T-helper 1 cell treated with Interleukin-12 subunit alpha and Interleukin-12 subunit beta and Interleukin-4 antibody, amounts not matched to agents 30 ng/mL and 1 ng/mL, for 36 hours (primary cell): ENCODE results near the gene PDE7B. TPM values are rescaled to one million over a fixed set of nuclear protein-coding genes. Genes with fewer than 3 reads are reported as not detected.

Experiments used
- intact Hi-C: fragments of 100-400 bp; cut with micrococcal nuclease; formaldehyde crosslinking; loops from one replicate; pipeline ENCODE4 v1.15.1; 2024
- total RNA-seq: library from RNA; stranded (reverse); gene quantifications from 2 replicates; pipeline ENCODE4 v1.2.3, GENCODE V29; 2022

Gene PDE7B
- total RNA-seq, 1 donor from 2014 or later: 7.1 TPM

DNA sequence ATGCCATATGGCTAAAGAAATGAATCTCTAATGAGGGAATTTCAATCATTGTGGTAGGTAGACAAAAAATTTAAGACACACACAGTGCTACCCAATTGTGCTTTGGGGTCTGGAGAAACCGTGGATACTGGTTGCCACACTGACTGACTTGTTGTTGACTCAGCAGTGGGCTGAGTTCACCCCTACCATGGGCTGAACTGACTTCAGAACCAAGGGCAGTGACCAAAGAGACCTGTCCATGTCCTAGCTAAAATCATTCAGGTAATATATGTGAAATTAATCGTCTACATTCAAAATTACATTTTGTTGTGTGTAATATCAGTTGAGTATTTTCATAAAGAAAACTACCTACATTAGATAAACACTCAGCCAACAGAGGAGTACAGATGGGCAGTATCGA is 131.6 kb downstream of the PDE7B start:
- intact Hi-C loops: no loop called here

DNA sequence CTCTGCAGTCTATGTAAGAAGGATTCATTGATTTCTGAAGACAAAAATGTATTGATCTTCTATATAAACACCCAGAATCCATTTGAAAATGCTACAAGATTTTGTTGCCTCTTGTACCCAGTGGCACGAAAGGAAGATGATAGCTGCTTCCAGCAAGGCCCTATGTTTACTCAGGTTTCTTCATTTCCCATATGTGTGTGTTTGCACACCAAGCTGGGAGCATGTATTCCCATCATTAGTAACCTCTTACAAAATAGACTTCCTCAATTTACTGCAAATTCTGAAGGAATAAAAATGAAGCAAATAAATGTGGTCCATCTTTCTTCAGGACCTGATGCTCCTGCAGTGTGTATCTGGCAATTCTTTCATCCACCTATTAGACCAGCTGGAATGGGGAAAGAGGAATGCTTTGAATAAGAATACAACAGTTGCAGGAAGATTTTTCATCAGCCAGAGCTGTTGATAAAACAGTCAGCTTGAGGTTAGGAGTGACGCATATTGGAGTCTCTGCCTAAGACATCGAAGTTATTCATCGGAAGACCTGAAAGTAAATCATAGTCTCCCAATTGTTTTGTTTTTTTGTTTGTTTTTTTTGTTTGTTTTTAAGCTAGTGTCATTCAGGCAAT is 132.3 kb downstream of the PDE7B start:
- intact Hi-C loops: no loop called here

DNA sequence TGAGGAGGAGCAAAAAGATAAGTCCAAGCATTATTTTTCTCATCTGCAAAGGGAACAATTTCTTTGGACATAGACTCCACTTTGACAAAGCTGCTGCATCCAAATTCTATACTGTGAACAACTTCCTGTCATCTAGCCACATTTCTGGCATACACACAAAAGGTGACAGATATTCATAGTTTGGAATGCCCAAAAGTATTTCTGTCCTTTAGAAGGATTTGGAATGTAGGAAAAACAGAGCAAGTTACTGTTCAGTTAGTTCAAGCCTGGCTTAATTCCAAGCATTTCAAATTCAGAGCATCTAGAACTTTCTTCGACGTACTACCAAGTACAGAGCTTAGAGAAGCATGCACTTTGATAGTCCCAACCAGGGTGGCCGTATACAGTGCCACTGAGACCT is 134.0 kb downstream of the PDE7B start:
- intact Hi-C loops: no loop called here

DNA sequence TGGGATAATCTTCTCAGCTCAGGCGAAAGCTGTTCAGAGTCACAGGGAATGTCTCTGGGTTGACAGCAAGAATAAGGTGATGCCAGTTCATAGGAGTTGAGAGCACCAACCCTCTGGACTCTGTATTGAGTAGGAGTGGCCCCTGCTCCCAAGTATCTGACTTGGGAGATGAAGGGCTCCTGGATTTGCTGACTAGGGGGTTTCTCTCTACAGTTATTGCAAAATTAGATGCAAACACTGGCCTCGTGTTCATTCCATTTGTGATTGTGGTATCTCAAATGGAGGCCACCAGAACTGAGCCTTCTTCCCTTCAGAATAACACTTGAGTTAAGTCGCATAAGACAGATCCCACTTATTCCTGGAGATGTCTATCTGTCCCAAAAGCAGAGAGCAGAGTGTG is 135.7 kb downstream of the PDE7B start:
- intact Hi-C loops: no loop called here

DNA sequence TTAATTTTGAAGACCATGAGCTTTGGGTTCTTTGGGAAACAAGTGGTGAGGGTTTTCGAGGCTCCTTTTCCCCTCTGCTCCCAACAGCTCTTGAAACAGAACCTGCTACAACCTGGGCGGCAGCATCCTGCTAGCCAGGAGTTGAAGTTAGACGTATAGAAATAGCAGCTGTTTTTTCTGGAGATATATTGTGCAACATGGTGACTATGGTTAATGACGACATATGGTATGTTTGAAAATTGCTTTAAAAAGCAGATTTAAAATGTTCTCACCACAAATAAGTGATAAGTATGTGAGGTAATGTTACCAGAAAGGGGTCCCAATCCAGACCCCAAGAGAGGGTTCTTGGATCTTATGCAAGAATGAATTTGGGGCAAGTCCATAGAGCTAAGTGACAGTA is 138.9 kb downstream of the PDE7B start:
- intact Hi-C loops: no loop called here

DNA sequence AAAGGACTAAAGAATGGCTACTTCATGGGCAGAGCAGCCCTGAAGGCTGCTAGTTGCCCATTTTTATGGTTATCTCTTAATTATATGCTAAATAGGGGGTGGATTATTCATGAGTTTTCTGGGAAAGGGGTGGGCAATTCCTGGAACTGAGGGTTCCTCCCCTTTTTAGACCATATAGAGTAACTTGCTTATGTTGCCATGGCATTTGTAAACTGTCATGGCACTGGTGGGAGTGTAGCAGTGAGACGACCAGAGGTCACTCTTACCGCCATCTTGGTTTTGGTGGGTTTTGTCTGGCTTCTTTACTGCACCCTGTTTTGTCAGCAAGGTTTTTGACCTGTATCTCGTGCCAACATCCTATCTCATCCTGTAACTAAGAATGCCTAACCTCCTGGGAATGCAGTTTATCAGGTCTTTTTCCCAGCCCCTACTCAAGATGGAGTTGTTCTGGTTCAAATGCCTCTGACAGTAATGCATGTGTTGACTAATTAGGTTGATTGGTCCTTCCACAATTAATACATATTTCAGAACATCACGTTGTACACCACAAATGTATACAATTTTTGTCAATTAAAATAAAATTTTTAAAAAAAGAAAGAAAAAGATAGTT is 139.5 kb downstream of the PDE7B start:
- intact Hi-C loops: no loop called here

DNA sequence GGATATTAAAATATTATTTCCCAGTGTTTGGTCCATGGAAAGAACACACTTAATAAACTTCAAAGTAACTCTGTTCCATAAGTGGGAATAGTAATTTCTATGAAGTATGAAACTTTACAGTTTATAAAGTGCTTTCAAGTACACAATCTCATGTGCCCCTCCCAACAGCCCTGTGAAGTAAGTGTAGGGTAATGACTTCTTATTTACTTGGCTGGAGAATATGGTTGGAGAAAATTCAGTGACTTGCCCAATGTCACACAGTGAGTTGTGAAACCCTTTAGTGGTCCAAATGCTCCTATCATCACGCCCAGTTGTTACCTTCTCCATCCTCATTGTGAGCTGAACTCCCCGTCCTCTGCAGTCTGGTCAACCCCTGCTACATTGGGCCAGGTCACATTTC is 141.2 kb downstream of the PDE7B start:
- intact Hi-C loops: no loop called here

DNA sequence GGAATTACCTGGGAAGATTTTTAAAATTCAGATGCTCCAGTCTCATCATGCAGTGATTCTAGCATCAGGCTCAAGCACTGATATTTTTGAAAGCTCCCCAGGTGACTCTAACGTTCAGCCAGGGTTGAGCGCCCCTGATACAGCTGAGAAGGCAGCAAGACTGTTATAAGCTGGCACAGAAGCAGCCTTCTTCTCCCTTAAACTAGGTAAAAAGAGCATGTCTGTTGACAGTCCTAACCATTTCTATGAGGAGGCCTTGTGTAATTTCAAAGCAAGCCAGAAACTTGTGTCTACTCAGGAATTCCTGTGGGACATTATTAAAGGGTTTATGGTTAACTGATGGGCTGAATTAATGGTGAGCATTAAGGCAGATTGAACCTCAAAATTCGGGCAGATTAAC is 141.9 kb downstream of the PDE7B start:
- intact Hi-C loops: no loop called here

DNA sequence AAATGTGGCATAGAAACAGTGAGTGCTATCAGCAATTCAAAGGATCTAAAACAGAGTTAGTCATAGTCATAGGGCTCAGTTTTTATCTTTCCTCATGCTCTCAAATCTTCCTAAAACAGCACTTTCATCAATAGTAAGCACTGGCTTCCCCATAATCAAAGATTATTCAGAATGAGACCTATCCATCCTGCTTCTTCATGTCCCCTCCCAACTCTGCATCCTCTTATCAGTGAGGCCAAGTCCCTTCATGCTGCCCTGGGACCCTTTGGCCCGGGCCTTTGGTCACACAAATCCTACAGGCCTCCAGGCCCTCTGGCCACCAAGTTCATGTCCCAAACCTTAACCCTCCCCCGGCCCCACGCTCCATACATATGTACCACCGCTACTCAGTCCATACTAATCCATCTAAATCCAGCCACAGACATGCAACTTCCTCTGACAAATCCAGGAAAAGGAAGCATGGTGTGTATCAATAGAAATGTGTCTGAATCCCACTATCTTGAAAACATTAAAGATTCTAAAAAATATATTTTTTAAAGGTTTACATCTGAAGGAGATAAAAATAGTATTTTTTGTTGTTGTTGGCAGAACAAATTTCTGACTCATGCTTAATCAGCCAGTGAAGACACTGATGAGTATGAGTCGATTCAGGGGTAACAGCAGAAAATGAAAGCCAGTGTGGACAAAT is 143.5 kb downstream of the PDE7B start:
- intact Hi-C loops: no loop called here

DNA sequence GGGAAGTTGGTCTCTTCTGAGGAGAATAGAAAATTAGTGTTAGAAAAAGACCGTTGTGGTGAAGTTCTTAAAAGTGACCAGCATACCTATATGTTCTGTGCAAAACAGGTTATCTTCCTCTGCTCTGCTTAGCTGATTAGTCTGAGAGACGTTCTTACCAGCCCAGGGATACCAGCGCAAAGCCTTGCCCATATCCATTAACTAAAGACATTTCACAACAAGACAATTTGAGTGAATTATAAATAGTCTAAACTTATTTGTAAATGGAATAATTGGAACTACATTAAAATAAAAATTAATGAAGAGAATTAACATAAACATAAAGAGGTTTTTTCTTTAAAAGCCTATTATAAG is 144.0 kb downstream of the PDE7B start:
- intact Hi-C loops: no loop called here

DNA sequence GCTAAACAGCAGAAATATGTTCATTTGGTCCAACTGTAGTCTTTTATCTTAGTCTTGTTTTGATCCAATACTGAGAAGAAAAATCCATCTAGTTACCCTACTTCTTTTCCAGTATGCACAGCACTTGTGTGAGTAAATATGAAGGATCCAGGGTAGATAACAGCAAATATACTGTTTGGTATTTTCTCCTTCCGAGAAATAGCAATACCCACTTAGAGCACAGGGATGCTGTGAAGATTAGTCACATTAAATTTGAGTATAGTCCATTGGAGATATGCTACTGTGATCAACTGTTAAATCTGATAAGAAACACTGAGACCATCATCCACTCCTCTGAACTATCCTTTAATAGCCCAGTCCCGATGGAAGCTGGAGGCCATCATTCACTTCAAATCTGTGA is 145.2 kb downstream of the PDE7B start:
- intact Hi-C loops: no loop called here

DNA sequence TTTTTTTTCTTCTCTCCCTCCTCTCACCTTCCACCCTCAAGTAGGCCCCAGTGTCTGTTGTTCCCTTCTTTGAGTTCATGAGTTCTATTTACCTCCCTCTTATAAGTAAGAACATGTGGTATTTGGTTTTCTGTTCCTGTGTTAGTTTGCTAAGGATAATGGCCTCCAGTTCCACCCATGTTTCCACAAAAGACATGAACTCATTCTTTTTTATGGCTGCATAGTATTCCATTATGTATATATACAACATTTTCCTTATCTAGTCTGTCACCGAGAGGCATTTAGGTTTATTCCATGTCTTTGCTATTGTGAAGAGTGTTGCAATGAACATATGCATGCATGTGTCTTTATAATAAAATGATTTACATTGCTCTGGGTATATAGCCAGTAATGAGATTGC is 147.9 kb downstream of the PDE7B start:
- intact Hi-C loops: no loop called here

DNA sequence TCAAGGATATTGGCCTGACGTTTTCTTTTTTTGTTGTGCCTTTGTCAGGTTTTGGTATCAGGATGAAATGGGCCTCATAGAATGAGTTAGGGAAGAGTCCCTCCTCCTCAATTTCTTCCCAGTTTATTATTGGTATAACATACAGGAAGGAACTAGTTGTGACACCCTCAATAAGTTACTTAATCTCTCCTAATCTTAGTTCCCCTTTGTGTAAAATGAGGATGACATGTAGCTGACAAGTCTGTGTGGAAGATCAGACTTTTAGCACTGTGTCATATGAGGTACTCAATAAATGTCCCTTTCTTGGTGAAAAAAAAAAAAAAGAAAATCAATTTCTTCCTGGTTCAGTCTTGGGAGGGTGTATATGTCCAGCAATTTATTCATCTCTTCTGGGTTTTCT is 155.8 kb downstream of the PDE7B start:
- intact Hi-C loops: no loop called here

DNA sequence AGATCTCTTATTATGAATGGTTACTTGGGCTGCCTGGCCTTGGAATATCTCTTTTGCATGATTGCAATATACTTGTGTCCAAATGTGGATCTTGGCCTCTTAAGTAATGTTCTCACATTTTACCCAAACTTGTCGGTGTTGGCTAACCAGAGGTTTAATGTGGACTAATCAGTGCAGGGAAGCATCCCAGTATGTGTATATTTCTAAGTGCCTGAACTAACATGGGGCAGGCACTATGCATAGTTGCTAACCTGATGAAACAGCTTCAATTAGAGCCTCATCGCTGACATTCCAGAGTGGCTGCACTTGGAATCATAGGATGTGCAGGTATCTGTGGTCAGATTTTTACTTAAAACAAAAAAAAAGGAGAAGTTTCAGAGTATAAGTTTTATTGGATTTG is 160.0 kb downstream of the PDE7B start:
- intact Hi-C loops: no loop called here

DNA sequence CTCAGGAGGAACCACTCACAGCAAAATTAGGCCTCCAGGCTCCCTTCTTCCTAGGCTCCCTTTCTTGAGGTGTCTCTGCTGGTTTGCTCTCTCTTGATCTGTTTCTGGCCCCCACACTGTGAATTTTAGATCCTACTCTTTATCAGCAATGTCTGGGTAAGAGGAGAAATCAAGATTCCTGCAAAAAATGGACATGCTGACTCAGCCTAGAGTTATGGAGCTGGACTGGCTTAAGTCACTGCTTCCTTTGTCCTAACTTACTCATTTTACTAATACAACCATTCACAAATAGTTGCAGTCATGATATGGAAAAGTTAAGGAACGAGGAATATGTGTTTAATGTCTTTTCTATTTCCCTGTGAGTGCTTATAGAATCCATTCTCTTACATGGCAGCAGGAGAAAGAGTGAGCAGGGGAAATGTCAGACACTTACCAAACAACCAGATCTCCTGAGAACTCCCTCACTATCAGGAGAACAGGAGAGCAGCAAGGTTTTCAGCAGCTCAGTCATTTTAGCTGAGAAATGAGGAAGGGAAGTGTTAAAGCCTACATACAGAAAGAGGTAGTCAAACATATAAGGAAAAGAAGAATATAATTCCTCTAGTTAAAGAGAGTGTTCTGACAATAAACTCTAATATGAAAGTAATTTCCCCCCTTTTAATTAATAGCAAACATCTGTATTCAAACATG is 160.8 kb downstream of the PDE7B start:
- intact Hi-C loops: no loop called here

DNA sequence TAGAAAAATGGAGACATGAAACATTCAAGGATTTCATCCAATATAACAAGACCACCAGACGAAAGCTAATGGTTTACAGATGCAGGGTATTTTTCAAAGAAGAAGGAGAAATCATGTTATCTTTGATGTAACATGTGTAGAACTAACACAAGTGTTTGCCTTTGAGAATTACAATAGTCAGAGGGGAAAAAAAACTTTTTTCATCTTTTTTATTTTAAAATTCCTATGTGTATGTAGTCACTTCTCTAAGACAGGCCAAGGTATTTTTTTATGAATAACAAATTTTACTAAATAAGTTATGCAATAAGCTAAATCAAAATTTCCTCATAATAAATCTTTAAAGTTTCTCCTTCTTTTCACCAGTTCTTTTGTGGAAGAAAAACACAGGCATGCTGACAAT is 161.4 kb downstream of the PDE7B start:
- intact Hi-C loops: no loop called here

DNA sequence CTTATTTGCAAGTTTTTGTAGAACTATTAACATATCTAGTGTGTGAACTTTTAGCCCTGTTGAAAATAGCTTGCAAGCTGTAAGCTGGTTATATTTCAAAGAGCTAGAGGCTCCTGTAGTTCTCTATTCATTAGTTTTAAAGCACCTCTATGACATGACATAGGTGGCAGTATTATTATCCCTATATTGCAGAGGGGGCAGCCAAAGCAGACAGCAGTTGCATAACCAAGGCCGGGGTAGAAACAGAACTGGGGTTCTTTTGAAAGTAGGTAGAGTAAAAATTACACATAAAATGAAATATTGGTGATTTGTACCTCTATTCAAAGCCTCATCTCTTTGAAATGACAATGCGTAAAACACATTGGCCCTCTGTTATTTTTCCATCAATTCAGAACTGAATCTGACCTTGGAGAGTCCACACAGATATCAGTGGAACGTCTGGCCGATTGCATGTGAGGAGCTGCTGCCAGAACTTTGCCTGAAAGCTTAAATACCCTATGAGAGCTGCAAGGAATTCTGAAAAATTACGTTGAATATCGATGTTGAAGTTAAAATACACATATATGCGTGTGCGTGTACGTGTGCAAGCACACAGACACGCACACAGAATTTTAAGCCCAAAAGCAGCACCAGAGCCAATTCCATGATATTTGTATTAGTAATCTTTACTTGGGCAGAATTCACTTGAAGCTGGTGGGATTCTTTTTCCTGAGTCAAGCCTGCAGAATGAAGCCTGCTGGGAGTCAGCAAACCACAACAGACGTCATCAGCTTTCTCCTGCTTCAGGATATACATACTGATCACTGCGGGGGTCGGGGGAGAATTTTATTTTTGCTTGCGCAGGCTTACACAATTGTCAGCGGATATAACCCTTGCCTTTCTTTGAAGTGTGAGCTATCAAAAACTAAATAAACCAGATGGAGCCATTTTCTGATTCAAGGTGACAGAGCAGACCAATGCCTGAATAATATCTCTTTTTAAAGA is 163.2 kb downstream of the PDE7B start:
- intact Hi-C loops: no loop called here

DNA sequence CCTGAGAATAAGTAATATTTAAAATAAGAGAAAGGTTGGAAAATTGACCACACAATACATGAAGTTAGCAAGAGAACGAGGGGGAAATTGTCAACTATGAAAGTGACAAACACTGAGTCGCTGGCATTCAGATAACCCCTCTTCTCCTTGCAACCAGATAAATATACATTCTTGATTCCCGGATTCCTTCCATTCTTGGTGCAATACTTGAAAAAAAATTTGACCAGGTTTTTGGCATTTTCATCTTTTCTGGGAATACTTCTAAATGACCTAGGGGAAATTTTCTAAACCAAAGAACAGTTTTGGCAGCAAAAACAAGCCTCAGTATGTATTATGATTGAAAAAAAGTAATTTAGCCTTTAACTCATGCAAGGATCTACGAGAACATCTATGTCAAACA is 164.0 kb downstream of the PDE7B start:
- intact Hi-C loops: no loop called here

DNA sequence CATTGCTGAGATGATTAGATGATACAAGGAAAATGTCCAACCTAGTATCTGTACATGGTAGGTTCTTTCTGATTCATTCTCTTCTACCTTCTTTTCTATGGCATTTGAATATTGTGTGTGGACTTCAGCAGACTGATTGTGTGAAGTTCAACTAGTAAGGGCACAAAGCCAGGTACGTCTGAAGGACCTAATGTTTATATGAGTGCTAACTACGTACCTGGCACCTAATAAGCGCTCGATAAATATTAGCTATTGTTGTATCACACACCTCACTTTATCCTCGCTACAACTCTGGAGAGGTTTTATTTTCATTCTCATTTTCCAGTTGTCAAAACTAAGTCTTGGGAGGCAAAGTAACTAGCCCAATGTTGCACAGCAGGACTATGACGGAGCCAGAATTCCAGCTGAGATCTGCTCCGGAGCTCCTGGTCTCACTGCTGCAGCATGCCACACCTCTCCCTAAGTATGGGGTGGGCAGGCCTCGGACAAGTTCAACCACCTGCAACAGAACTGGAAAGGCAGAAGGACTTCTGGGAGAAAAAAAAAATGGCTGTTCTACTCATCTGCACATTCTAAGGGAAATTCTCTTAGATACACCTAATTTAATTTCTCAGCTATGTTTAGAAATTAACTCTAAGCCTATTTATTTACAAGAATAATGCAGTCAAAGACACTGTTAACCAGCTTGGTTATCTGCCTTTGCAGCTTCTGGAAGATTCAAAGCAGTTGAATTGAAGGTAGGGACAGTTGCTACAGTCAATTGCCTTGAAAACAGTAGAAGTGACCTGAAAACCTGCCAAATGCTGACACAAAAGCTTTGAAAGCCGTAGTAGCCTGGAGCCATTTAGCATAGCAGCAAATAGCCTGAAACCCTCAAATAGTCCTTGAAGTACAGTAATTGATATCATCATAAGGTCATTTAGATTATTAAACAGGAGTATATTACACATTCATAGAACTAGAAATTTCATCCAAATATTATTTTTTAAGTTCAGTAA is 165.0 kb downstream of the PDE7B start:
- intact Hi-C loops: no loop called here

DNA sequence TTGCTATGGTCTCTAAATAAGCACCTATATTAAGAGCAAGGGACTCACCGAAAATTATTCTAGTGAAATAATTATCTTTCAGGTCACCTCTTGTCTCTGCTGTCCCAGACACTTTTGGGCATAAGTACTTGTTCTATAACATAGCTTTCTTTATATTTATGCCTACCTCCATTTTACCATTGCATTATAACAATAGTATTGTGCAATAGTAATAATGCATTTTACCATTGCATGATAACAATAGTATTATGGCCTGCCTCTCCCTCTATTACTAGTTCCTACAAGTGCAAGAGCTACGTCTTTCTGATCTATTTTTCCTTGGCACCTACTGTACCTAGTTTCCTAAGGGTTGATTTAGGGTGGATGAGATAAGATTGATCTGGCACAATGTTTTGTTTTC is 169.2 kb downstream of the PDE7B start:
- intact Hi-C loops: no loop called here
